Suprapubic skin (tissue), 4 donors: Measurements from ENCODE around the gene GPER1.
"Not testable (repeated sequence)": the region's sequence is repeated elsewhere in the genome, so short reads cannot be mapped to it uniquely, and the experiment has no call there.

Experiments used
- POLR2A ChIP-seq, 2 donors: fragments of 450-650 bp; IDR thresholded peaks; one replicate each; pipeline ENCODE4 v1.6.1; 2017; ENCODE audit warnings: antibody characterized with exemption in 2 of 2, mild to moderate bottlenecking in 2 of 2, moderate library complexity in 2 of 2
- POLR2AphosphoS5 ChIP-seq, 3 donors: sonication (generic); formaldehyde crosslinking; IDR thresholded peaks; one replicate each; pipeline ENCODE4 v1.6.1; 2017; ENCODE audit warnings: antibody characterized with exemption in 3 of 3
- TF ChIP-seq, protein P1 (sequence below), 2 donors: fragments of 200-600 bp in 1 of 2; fragments of 450-650 bp in 1 of 2; sonication (generic) in 1 of 2; IDR thresholded peaks; one replicate each; pipeline ENCODE4 v1.5.1; 2016 to 2019; ENCODE audit warnings: antibody characterized with exemption in 2 of 2, mild to moderate bottlenecking in 1 of 2, moderate library complexity in 1 of 2

DNA sequence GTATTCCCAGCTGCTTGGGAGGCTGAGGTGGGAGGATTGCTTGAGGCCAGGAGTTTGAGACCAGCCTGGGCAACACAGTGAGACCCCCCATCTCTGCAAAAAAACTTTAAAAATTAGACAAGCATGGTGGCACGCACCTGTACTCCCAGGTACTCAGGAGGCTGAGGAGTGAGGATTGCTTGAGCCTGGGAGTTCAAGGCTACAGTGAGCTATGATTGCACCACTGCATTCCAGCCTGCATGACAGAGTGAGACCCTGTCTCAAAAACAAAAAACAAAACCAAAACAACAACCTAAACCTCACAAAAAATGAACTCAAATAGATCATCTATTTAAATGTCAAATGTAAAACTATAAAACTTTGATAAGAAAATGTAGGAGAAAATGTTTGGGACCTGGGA lies 47.7 kb upstream of the GPER1 start:
- not testable (repeated sequence) for TF ChIP-seq POLR2AphosphoS5, POLR2A (IDR thresholded peaks at IDR 0.05)
- TF ChIP-seq, protein P1, sequence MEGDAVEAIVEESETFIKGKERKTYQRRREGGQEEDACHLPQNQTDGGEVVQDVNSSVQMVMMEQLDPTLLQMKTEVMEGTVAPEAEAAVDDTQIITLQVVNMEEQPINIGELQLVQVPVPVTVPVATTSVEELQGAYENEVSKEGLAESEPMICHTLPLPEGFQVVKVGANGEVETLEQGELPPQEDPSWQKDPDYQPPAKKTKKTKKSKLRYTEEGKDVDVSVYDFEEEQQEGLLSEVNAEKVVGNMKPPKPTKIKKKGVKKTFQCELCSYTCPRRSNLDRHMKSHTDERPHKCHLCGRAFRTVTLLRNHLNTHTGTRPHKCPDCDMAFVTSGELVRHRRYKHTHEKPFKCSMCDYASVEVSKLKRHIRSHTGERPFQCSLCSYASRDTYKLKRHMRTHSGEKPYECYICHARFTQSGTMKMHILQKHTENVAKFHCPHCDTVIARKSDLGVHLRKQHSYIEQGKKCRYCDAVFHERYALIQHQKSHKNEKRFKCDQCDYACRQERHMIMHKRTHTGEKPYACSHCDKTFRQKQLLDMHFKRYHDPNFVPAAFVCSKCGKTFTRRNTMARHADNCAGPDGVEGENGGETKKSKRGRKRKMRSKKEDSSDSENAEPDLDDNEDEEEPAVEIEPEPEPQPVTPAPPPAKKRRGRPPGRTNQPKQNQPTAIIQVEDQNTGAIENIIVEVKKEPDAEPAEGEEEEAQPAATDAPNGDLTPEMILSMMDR (IDR thresholded peaks at IDR 0.05) = not testable (repeated sequence)
